HL-60/S4 treated with phorbol 12-myristate 13-acetate at 8.2 ng/mL for 4 days and 3 days (cell line): Measurements from ENCODE around the gene PLRG1.

ENCODE experiments used
- in situ Hi-C: fragments of 300-500 bp; cut with MboI; formaldehyde crosslinking; loops from 2 replicates; pipeline ENCODE4 v1.15.0; 2022; ENCODE audit warnings: low sequenced_read_pairs

The PLRG1 gene

DNA sequence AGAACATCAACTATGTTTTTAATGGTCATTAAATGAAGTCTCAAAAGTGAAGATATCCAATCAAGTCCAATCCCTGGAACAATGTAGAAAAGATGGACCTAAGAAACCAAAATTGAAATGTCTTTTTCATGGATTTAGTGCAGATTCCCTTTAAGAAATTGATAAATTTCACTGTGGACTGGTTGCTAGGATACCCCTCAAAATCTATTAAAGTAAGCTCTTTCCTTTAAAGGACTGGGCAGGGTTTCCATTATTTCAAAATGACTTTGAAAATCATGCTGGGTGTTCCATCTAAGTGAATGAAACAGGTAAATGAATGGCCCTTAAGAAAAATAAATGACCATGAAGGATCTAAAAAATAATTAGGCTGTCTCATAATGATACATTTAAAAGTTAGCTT lies 28.6 kb downstream of the PLRG1 start:
- in situ Hi-C loops: no loop called here

DNA sequence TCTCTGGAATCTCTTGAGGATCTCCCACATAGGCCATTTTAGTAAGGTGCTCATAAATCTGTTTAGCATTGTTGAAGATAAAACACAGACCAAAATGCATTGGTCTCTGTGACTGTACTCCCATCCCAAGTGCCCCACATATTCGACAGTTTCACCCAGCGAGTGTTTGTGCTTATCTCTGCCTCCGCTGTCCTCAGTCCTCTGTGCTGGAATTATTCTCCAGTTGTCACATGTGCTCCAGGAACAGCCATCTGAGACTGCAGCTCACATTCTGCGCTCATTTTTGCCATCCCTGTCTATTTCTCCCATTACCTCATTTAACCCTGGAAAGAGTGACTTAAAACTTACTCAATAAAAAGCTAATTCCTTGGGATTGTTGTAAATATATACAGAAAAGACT lies 31.0 kb downstream of the PLRG1 start:
- in situ Hi-C loops: no loop called here

DNA sequence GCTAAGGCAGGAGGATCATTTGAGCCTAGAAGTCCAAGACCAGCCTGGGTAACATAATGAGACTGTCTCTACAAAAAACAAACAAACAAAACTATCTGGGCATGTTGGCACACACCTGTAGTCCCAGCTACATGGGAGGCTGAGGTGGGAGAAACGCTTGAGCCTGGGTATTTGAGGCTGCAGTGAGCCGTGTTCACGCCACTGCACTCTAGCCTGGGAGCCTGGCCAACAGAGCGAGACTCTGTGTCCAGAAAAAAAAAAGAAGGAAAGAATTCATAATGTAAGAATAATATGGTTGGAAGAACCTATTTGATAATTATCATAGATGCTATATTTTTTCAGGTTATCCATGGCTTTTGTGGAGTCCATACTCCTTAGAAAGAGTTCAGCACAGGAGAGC lies 32.6 kb downstream of the PLRG1 start:
- in situ Hi-C loops: no loop called here

DNA sequence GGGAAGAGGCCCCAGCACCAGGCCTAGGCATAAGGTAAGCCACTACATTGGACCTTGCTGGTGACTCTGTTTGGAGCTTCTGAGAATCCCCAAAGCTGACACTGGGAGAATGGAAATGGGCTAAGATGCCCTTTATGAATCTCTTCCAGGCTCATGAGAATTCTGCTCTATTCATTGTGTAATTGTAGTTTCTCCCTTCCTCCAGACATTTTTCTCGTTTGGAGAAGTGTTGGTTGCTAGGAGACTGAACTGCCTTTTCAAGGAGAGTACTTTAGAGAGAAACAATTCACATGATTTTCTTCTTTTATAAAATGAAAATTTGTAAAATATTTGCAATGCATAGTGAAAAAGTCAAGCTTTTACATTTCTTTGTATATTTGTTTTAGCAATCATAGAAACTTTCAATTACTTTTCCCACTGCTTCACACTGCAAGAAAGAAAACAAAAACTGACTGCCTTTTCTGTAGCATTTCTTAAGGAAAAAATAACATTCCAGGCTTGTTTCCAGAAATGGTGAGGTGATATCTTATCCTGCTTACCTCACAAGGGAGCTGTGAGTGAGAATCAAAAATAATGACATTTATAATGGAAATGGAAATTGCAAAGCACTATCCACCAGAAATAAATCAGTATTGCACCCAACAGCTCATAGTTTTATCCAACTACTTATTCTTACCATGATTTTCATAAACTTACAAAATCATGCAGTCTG lies 33.7 kb downstream of the PLRG1 start:
- in situ Hi-C loops: no loop called here

DNA sequence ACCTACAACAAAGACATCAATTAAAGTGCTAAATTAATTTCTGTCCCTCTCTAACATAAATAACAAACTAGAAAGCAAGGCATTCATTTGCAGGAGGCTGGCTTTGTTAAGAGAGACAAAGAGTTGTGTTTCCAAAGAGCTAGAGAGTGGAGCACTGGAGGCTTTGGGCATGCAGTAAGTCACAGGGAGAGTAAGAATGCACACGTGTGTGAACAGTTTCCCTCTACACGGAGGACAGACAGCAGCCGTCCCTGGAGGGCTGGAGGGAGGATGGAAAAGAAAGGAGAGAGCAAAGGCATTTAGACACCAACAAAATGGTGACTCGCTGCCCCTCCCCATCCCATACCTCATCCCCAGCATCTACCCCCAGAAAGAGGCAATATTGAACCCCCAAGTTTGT lies 38.2 kb downstream of the PLRG1 start:
- in situ Hi-C loops: no loop called here

DNA sequence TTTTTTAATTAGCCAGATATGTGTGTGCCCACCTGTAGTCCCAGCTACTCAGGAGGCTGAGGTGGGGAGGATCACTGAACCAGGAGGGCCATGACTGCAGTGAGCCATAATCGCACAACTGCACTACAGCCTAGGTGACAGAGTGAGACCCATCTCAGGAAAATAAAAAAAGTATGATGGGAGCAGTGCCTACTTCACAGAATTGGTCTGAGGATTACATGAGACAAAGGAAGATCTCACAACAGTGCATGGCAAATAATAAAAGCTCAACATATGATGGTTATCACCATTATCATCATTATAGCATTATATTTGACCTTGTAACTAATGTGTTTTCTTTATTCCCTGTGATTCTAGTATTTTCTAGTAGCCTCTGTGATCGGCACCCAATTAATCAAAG lies 38.7 kb downstream of the PLRG1 start:
- in situ Hi-C loops: no loop called here

DNA sequence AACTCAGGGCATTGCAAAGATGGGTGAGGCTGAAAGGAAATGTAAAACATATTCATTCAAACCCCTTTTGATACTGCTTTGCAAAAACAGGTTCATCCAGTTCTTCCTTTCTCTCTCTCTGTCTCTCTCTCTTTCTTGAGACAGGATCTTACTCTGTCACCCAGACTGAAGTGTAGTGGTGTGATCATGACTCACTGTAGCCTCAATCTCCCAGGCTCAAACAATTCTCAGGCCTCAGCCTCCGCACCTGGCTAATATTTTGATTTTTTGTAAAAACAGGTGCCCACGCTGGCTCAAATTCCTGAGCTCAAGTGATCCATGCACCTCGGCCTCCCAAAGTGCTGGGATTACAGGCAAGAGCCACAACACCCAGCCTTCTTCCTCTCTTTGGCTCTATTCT lies 43.0 kb downstream of the PLRG1 start:
- in situ Hi-C loops: no loop called here

DNA sequence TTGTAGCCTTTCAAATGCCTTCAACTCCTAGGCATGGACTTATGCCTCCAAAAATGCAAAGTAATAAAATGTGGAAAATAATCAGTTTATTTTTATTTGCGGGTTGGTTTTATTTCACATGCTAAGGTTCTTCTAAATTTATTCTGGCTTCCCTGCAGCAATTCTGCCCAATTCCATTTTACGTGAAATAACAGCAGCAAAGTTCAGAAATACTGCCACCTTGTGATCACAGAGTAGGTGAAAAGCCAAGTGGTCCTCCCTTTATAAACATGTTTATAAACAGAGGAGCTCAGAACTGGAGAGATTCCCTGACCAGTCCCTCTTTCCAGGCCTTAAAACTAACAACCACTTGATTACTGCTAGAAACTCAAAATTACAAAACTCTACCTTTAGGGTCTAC lies 43.9 kb downstream of the PLRG1 start:
- in situ Hi-C loops: no loop called here

DNA sequence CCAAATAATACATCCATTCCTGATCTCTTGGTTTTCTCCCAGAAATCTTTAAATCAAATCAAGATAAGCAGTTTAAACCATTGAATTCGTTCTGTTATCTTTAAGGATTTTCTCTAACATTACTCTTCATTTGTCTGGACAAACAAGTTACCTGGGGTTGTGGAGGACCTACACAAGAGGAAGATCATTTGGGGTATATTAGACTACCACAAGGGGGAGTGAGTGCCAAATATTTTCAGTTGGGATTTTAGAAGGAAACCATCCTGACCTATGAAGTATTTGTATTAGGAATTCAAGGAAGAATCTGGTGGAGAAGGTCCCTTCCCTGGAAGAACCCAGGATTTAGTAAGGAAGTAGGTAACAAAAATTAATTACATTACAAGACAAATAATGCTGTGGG lies 46.6 kb downstream of the PLRG1 start:
- in situ Hi-C loops: no loop called here

DNA sequence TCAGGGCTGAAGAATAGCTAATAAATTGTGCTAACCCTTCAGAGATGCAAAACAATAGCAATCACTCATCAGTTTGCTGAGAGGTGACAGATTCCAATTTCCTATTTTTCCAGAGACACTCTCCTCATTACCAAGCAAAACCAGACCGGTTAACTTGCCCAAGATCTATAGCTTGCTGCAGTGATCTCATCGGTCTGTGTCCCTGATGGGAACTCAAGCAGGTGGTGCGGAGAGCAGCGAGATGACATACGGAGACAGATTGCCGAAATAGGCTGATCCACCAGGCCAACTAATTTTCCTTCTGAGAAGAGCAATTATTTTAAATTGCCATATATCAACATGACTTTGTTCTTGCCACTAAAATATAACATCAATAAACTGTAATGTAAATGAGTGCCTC lies 48.1 kb downstream of the PLRG1 start:
- in situ Hi-C loops: no loop called here

DNA sequence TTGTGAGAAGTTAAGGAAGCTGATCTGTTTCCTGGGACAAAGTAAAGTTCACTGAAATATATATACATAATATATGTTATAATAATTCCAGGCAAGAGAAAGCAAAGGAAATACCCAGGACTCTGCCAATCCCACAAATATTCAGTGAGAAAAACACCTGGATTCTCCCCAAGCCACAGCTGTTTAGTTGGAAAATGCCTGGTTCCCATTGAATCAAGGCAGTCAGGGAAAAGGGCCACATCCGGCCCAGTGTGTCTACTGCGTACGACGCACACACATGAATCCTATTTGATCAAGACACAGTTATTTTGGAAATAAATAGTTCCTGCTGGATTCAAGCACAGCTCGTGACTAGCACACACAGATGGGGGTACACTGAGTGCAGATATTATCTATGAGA lies 52.3 kb downstream of the PLRG1 start:
- in situ Hi-C loops: no loop called here

DNA sequence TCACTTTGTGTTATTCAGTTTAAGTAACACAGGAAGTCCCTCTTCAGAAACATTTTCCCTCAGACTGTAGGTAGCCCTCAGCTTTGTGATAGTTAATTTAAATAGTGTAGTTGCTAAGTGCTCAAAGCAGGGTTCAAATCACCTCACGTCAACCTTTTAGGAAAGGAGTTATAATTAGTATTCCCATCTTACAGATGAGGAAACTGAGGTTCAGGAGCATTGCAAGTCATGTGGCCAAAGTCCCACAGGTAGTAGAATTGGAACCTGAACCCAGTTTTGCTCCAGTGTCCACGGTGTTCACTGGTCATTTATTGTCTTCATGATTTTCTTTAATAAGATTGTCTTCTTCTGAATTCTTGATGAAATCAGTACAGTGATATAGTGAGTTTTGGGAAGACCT lies 54.3 kb downstream of the PLRG1 start:
- in situ Hi-C loops: no loop called here

DNA sequence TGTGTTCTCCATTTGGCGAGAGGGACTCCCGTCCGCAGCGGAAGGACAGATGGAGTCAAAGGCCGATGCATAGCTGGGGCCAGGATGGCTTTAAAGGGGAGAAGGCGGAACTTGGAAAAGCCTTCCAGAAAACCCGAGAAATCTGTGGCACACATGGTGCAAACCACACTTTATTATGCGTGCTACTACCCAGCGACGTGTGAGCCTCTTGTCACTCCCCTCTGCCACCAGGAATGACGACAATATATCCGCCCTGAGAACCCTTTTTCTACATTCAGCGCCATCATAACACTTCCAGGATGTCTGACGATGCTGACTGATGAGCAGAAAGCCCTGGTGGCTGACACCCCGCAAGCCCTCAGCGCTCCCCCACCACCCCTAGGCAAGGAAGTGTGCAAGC lies 57.9 kb downstream of the PLRG1 start:
- in situ Hi-C loops: no loop called here

DNA sequence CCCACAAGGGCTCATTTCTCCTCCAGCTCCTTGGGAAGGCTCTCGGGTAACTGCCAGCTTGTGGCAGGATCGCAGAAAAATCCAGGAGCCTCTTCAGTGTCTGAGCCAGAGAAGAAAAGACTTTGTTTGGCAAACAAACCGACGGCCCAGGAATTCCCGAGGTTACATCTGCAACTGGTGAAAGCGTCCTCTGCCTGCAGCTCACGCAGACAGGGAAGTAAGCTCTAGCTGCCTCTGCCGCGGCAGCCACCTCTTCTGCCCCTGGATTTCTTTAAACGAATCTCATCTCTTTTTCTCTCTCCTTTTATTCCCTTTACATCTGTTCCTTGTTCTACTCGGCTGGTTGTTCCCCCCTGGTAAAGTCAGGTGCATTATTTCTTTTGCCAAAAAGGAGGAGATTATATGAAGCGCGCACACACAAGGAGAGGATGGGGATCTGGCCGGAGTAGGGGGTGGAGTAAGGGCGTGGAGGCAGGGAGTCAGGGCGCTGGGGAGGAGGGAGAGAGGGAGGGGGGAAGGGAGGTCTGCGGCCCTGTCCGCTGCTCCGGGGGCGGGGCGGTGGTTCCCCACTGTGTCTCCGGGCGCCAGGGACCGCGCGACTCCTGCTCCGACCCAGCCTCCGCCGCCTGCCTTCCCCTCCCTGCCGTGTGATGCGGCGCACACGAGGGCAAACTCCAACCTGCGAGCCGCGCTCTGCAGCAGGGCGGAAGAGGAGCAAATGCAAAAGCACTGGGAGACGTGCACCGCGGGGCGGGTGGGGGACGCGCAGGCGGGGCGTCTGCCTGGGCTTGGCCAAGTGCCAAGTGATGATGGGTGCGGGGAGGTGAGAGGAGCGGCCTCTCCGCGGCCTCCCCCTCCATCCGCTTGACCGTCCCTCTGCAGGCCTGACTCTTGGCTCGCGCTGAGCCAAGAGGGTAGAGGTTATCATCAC lies 58.6 kb downstream of the PLRG1 start, which contains the start of gene DCHS2:
Gene DCHS2, minus strand, starts transcription at position 459 of the 931 bp plus-strand sequence. Its CDS starts 444 bp downstream, at position 15.
- in situ Hi-C loops: no loop called here

DNA sequence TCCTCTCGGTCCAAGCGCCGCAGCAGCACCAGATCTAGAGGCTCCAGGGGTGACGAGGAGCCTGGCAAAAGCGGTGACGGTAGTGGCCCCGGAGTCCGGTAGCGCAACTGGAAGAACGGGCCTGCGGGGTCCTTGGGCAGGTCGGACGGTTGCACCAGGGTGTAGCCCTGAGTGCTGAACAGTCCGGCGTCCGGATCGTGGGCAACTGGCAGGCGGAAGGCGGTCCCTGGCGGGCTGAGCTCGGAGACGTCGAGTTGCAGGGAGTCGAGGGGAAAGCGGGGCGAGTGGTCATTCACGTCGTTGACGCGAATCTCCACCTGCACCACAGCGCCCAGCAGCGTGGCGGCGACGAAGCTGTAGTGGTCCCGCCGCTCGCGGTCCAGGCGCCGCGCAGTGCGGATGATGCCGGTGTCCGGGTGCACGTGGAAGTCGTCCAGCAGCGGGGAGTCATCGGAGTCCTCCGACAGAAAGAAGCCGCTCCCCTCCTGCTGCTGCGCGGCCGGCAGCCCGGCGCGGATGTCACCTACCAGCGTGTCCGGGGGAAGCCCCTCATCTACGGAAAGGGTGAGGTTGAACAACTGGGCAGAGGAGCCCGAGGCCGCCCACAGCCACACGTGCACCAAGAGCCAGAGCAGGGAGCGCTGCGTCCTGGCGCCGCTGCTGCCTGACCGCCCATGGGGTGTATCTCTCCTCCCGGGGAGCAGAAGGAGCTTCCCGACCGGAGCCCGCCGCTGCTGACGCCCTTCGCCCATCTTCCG lies 59.4 kb downstream of the PLRG1 start:
- in situ Hi-C loops: no loop called here

DNA sequence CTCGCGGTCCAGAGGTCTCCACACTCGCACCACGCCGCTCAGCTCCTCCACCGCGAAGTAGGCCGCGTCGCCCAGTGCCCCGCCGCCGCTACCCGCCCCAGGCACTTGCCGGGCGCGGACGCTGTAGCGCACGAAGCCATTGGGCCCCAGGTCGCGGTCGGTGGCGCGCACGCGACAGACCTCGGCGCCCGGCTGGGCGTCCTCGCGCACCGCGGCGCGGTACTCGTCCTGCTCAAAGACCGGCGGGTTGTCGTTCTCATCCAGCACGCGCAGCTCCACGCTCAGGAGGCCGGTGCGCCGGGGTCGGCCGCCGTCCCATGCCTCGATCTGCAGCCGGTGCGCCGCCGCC lies 60.0 kb downstream of the PLRG1 start:
- in situ Hi-C loops: no loop called here

DNA sequence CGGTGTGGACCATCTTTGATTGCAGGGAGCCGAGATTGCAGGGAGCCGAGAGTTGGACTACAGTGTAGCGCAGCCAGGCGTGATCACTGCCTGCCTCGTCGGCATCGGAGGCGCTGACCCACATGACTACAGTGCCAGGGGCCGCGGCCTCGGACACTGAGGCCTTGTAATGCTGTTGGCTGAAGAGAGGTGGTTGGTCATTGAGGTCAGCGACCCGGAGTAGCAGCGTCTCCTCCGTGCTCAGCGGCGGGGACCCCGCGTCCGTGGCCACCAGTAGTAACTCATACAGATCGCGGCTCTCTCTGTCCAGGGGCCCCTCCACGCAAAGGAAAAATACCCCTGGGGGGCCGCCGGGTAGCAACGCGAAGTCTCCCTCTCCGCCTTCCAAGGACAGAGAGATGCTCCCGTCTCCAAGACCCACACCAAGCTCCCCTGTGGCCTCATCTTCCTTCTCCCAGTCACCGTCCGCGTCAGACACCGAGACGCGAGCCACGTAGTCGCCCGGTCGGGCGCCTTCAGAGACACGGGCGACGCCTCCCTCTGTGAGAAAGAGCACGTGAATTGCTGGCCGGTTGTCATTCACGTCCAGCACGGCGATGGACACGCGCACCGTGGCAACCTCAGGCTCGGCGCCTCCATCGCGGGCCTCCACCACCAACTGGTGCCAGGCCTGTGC lies 60.5 kb downstream of the PLRG1 start:
- in situ Hi-C loops: no loop called here

DNA sequence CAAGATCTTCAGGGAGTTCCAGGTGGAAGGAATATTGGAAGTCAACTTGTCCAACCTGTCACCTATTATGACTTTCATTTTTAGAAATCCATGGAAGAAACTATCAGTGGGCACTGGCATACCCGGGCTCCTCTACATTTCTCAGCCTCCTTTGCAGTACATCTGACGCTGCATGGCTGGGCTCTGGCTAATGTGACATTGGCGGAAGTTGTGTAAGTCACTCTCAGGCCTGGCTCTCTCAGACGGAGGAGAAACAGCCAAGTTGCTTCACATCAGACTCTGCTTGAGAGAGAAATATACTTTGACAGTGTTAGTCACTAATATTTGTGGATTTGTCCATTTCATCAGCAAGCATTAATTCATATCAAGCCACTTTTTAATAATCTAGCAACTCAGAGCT lies 63.1 kb downstream of the PLRG1 start:
- in situ Hi-C loops: no loop called here

DNA sequence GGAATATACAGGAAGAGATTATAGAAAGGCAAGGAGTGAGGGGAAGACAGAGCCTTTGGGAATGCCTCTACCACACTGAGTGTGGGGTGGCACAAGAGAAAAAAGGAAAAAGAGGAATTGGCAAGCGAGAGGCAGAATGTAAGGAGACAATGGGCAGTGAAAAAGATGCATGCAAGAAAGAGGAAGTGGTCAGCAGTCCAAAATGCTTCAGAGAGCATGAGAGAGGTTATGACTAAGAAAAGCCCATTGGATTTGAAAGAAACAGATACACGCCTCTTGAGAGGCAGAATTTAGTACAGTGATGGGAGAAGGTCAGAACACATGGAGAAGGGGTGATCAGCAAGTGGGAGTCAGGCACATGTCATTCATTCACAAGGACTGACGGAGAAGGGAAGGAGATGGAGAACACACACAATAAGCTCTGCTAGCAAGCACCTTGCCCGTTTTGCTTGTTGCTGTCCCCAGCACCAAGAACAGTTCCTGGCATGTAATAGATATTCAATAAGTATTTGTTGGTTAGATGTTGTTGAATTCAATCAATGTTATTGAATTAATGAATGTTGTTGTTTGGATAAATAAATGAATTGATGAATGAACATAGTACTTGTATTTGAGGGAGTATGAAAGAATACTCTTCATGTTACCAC lies 65.0 kb downstream of the PLRG1 start:
- in situ Hi-C loops: no loop called here
